H9 (cell line): ENCODE data around the gene PREX1. TPM values are rescaled to one million over a fixed set of nuclear protein-coding genes. Genes with fewer than 3 reads are reported as not detected.

ENCODE experiments used
- DNase-seq: peaks from one replicate; pipeline ENCODE4 v3.0.0-alpha.2; 2017
- H2AFZ ChIP-seq: one replicate; pipeline ENCODE4 v1.6.1; 2013; ENCODE audit warnings: mild to moderate bottlenecking, low read length, control low read depth, moderate library complexity
- H2AK5ac ChIP-seq: 2 replicates; pipeline ENCODE4 v1.6.1; 2013; ENCODE audit warnings: low read length, control low read depth, mixed read lengths; ENCODE audit not compliant: insufficient read length
- H2BK120ac ChIP-seq: one replicate; pipeline ENCODE4 v1.6.1; 2013; ENCODE audit warnings: low read depth, mild to moderate bottlenecking, low read length, control low read depth, inconsistent platforms; ENCODE audit not compliant: poor library complexity, severe bottlenecking
- H2BK12ac ChIP-seq: 2 replicates; pipeline ENCODE4 v1.6.1; 2013; ENCODE audit warnings: low read length, control low read depth, mixed read lengths, low read depth; ENCODE audit not compliant: insufficient read length
- H2BK15ac ChIP-seq: 2 replicates; pipeline ENCODE4 v1.6.1; 2013; ENCODE audit warnings: low read depth, low read length, control low read depth
- H2BK20ac ChIP-seq: one replicate; pipeline ENCODE4 v1.6.1; 2013; ENCODE audit warnings: low read depth, mild to moderate bottlenecking, low read length, control low read depth, inconsistent platforms; ENCODE audit not compliant: poor library complexity, severe bottlenecking
- H2BK5ac ChIP-seq: 2 replicates; pipeline ENCODE4 v1.6.1; 2013; ENCODE audit warnings: low read length, control low read depth, mixed read lengths; ENCODE audit not compliant: insufficient read length
- H3K14ac ChIP-seq: 2 replicates; pipeline ENCODE4 v1.6.1; 2013; ENCODE audit warnings: low read length, control low read depth; ENCODE audit not compliant: insufficient read depth
- H3K18ac ChIP-seq: 2 replicates; pipeline ENCODE4 v1.6.1; 2013; ENCODE audit warnings: low read depth, mild to moderate bottlenecking, mixed read lengths, low read length, control low read depth; ENCODE audit not compliant: insufficient read length
- H3K23ac ChIP-seq: 2 replicates; pipeline ENCODE4 v1.6.1; 2013; ENCODE audit warnings: low read length, control low read depth, mixed read lengths, low read depth; ENCODE audit not compliant: insufficient read length
- H3K23me2 ChIP-seq: 2 replicates; pipeline ENCODE4 v1.6.1; 2013; ENCODE audit warnings: low read depth, mild to moderate bottlenecking, mixed read lengths, low read length, control low read depth; ENCODE audit not compliant: insufficient read length, poor library complexity, severe bottlenecking
- H3K27ac ChIP-seq: 2 replicates; pipeline ENCODE4 v1.5.1; 2013; ENCODE audit warnings: low read length, control low read depth, mixed read lengths, low read depth; ENCODE audit not compliant: insufficient read length
- H3K27me3 ChIP-seq: 2 replicates; pipeline ENCODE4 v1.6.1; 2013; ENCODE audit warnings: low read length, control low read depth, inconsistent platforms; ENCODE audit not compliant: insufficient read depth
- H3K4ac ChIP-seq: 2 replicates; pipeline ENCODE4 v1.6.1; 2013; ENCODE audit warnings: low read depth, mild to moderate bottlenecking, control low read depth, inconsistent platforms, low read length, moderate library complexity
- H3K4me1 ChIP-seq: 2 replicates; pipeline ENCODE4 v1.6.1; 2013; ENCODE audit warnings: low read length, control low read depth, inconsistent platforms; ENCODE audit not compliant: insufficient read depth
- H3K4me2 ChIP-seq: 2 replicates; pipeline ENCODE4 v1.6.1; 2013; ENCODE audit warnings: low read length, control low read depth, mixed read lengths; ENCODE audit not compliant: insufficient read length, insufficient read depth
- H3K56ac ChIP-seq: 2 replicates; pipeline ENCODE4 v1.6.1; 2013; ENCODE audit warnings: low read depth, mild to moderate bottlenecking, mixed read lengths, low read length, control low read depth; ENCODE audit not compliant: insufficient read length
- H3K79me1 ChIP-seq: 2 replicates; pipeline ENCODE4 v1.6.1; 2013; ENCODE audit warnings: low read depth, mild to moderate bottlenecking, moderate library complexity, low read length, control low read depth, inconsistent platforms; ENCODE audit not compliant: insufficient read depth, poor library complexity, severe bottlenecking
- H3K79me2 ChIP-seq: 2 replicates; pipeline ENCODE4 v1.6.1; 2013; ENCODE audit warnings: low read length, control low read depth, inconsistent platforms; ENCODE audit not compliant: insufficient read depth
- H3K9ac ChIP-seq: 2 replicates; pipeline ENCODE4 v1.6.1; 2013; ENCODE audit warnings: low read length, control low read depth, mixed read lengths; ENCODE audit not compliant: insufficient read length; ENCODE audit errors: extremely low read depth
- H3K9me3 ChIP-seq: one replicate; pipeline ENCODE4 v1.6.1; 2013; ENCODE audit warnings: low read depth, low read length, inconsistent platforms; ENCODE audit not compliant: control insufficient read depth
- H3T11ph ChIP-seq: one replicate; pipeline ENCODE4 v1.6.1; 2013; ENCODE audit warnings: mild to moderate bottlenecking, low read length, control low read depth, inconsistent platforms
- H4K20me1 ChIP-seq: one replicate; pipeline ENCODE4 v1.6.1; 2013; ENCODE audit not compliant: control insufficient read depth, insufficient read length, insufficient read depth
- H4K5ac ChIP-seq: 2 replicates; pipeline ENCODE4 v1.6.1; 2013; ENCODE audit warnings: low read depth, mild to moderate bottlenecking, mixed read lengths, low read length, control low read depth; ENCODE audit not compliant: insufficient read length
- H4K8ac ChIP-seq: replicated peaks from 2 replicates; pipeline ENCODE4 v1.6.1; 2013; ENCODE audit warnings: low read length, control low read depth, mixed read lengths, low read depth; ENCODE audit not compliant: insufficient read length
- H4K91ac ChIP-seq: 2 replicates; pipeline ENCODE4 v1.6.1; 2013; ENCODE audit warnings: low read depth, mild to moderate bottlenecking, moderate library complexity, mixed read lengths, low read length, control low read depth; ENCODE audit not compliant: insufficient read length
- H3K27ac Mint-ChIP-seq, 3 experiments: 2 replicates in 2 of 3; 3 replicates in 1 of 3; pipeline ENCODE4 v1.8.0; 2020 to 2021; ENCODE audit warnings: mixed read lengths in 3 of 3, mild to moderate bottlenecking in 1 of 3, moderate library complexity in 1 of 3
- H3K27me3 Mint-ChIP-seq: 2 replicates; pipeline ENCODE4 v1.8.0; 2021; ENCODE audit warnings: low read depth, mild to moderate bottlenecking, moderate library complexity, mixed read lengths
- H3K36me3 Mint-ChIP-seq, 3 experiments: 2 replicates in 2 of 3; 3 replicates in 1 of 3; pipeline ENCODE4 v1.8.0; 2020 to 2021; ENCODE audit warnings: low read depth in 3 of 3, mixed read lengths in 3 of 3; ENCODE audit not compliant: insufficient read depth in 1 of 3
- H3K4me1 Mint-ChIP-seq, 2 experiments: 2 replicates each; pipeline ENCODE4 v1.8.0; 2020; ENCODE audit warnings: mixed read lengths in 2 of 2
- H3K4me3 Mint-ChIP-seq, 2 experiments: 2 replicates in 1 of 2; 3 replicates in 1 of 2; pipeline ENCODE4 v1.8.0; 2020 to 2021; ENCODE audit warnings: mild to moderate bottlenecking in 2 of 2, mixed read lengths in 2 of 2, moderate library complexity in 1 of 2
- H3K9me3 Mint-ChIP-seq, 2 experiments: 2 replicates in 1 of 2; 3 replicates in 1 of 2; pipeline ENCODE4 v1.8.0; 2020; ENCODE audit warnings: mild to moderate bottlenecking in 2 of 2, mixed read lengths in 2 of 2, moderate library complexity in 1 of 2
- WGBS: extraction: QIAGEN DNeasy Blood & Tissue Kit; methylation state at CpG from one replicate; pipeline ENCODE4 v1.1.7; 2013; ENCODE audit warnings: missing lambda C conversion rate, low lambda C conversion rate, mixed read lengths; ENCODE audit not compliant: insufficient read length; ENCODE audit errors: extremely low coverage; 5-methylcytosine and 5-hydroxymethylcytosine counted together
- total RNA-seq: library from RNA; stranded (reverse); gene quantifications from 2 replicates; pipeline ENCODE4 v1.2.1, GENCODE V29; 2021
- TF ChIP-seq, protein P1 (sequence below): fragments of 200-600 bp; sonication (generic); conservative IDR thresholded peaks from 3 replicates; pipeline ENCODE4 v1.8.0; 2021; ENCODE audit warnings: antibody characterized with exemption, mild to moderate bottlenecking

PREX1 gene
- total RNA-seq, 1 experiment from 2014 or later: 6.6 TPM

DNA sequence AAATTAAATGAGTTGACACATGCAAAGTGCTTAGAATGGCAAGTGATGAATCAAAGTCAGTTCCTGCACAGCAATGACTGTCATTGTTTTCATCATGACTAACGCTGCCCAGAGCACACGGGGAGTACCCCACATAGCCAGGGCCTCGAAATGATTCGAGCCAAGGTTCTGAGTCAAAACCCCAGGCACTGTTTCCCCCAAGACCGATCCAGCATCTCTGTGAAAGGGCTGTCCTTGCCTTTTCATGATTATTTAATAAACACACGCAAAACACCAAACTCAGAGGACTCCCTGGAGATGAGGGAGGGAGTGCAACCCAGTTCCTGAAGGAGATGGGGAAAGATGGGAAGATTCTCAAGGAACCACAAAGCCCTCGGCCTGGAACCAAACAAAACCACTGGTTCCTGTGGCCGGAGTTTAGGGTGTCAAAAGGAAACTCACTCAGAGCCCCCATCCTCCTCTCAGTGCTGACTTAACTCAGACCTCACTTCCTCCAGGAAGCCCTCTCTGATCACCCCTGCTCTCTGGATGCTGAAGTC is 3.8 kb downstream of the PREX1 start:
- Histone ChIP-seq H3K18ac (no peak overlapping the region), H2BK15ac (no peak overlapping the region), H2BK120ac (no peak overlapping the region), H3K9me3 (no peaks in the 10 kb centered on the region), H3K79me2 (no peaks in the 10 kb centered on the region), H3K23me2 (peaks cover 13% of the 10 kb centered on the region), H3K4me2 (no peak overlapping the region), H2AFZ (no peak overlapping the region), H4K20me1 (no peaks in the 10 kb centered on the region), H2BK12ac (no peak overlapping the region), H3K79me1 (no peaks in the 10 kb centered on the region), H3T11ph (no peak overlapping the region), H3K27me3 (peaks cover 13% of the 10 kb centered on the region), H3K23ac (no peak overlapping the region), H2BK20ac (no peak overlapping the region), H4K5ac (no peak overlapping the region), H4K91ac (no peak overlapping the region), H3K4ac (no peak overlapping the region), H2BK5ac (no peak overlapping the region), H3K4me1 (no peaks in the 10 kb centered on the region), H2AK5ac (no peak overlapping the region), H4K8ac (no peak overlapping the region), H3K14ac (no peak overlapping the region), H3K27ac (no peak overlapping the region), H3K9ac (no peak overlapping the region), H3K56ac (no peak overlapping the region)
- no CpG with 5 or more reads among the region's 8 CpGs for WGBS
- no peak overlapping the region; a peak in 2 of 5 replicates for H3K4me3 Mint-ChIP-seq
- no peak overlapping the region for H3K27ac Mint-ChIP-seq
- TF ChIP-seq, protein P1, sequence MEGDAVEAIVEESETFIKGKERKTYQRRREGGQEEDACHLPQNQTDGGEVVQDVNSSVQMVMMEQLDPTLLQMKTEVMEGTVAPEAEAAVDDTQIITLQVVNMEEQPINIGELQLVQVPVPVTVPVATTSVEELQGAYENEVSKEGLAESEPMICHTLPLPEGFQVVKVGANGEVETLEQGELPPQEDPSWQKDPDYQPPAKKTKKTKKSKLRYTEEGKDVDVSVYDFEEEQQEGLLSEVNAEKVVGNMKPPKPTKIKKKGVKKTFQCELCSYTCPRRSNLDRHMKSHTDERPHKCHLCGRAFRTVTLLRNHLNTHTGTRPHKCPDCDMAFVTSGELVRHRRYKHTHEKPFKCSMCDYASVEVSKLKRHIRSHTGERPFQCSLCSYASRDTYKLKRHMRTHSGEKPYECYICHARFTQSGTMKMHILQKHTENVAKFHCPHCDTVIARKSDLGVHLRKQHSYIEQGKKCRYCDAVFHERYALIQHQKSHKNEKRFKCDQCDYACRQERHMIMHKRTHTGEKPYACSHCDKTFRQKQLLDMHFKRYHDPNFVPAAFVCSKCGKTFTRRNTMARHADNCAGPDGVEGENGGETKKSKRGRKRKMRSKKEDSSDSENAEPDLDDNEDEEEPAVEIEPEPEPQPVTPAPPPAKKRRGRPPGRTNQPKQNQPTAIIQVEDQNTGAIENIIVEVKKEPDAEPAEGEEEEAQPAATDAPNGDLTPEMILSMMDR: no peak
- H3K27me3 Mint-ChIP-seq: peaks cover 74% of the 10 kb centered on the region
- H3K36me3 Mint-ChIP-seq: no peaks in the 10 kb centered on the region
- H3K4me1 Mint-ChIP-seq: peaks cover 32 to 48% of the 10 kb centered on the region in 2 experiments
- no peak for DNase-seq
- no peaks in the 10 kb centered on the region; a peak in 2 of 5 replicates for H3K9me3 Mint-ChIP-seq
